Endometrial microvascular endothelial cells (primary cell): Measurements from ENCODE around the gene TMPRSS9. TPM values are rescaled to one million over a fixed set of nuclear protein-coding genes. Genes with fewer than 3 reads are reported as not detected.
"Not testable (repeated sequence)": the region's sequence is repeated elsewhere in the genome, so short reads cannot be mapped to it uniquely, and the experiment has no call there.

Source experiments
- in situ Hi-C: cut with HindIII; loops from 2 replicates; pipeline ENCODE4 v1.10.0; 2017; ENCODE audit warnings: low sequenced_read_pairs, low pct_unique_long_range_greater_than_20kb; ENCODE audit errors: inconsistent ontology term
- total RNA-seq: library from RNA; depleted of rRNA; stranded (reverse); fragments of >200 nt; gene quantifications from one replicate; pipeline ENCODE4 v1.2.3, GENCODE V29; 2015; ENCODE audit errors: inconsistent ontology term

TMPRSS9 gene
- total RNA-seq, 1 donor from 2014 or later = not detected

DNA sequence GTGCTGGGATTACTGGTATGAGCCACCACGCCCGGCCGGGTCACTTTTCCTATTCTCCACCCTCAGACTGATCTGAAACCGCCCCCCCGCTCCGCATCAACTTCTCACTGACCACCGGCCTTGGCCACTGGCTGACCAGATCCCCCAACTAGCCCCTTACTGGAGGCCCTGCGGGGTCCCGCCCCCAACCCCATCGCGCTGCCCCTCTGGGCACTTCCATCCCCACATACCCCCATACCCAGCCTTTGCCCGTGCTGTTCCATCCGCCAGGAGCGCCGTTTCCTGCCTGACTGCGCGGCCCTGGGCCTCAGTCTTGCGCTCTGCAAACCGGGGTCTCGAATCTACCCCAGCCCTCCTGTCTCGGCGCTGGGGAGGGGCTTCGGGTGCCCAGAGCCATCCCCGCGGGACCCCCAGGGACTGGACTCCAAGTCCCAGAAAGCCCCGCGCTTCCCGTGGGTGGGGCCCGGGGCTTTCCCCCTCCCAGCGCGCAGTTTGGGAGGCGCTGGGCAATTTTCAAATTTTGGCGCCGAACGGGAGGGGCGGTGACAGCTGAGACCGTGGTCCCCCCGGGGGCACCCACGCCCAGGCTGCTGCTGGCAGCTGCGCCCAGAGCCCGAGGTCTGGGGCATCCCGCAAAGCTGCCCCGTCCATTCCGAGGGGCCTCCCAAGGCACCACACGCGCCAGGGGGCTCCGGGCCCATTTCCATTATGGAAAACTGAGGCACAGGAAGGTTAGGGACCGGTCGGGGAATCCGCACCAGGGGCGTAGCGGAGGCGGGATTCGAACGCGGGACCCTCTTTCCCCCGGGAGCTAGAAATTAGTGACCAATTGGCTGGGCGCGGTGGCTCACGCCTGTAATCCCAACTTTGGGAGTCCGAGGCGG, 101.9 kb downstream of the TMPRSS9 start:
- in situ Hi-C loops = no loop called here

DNA sequence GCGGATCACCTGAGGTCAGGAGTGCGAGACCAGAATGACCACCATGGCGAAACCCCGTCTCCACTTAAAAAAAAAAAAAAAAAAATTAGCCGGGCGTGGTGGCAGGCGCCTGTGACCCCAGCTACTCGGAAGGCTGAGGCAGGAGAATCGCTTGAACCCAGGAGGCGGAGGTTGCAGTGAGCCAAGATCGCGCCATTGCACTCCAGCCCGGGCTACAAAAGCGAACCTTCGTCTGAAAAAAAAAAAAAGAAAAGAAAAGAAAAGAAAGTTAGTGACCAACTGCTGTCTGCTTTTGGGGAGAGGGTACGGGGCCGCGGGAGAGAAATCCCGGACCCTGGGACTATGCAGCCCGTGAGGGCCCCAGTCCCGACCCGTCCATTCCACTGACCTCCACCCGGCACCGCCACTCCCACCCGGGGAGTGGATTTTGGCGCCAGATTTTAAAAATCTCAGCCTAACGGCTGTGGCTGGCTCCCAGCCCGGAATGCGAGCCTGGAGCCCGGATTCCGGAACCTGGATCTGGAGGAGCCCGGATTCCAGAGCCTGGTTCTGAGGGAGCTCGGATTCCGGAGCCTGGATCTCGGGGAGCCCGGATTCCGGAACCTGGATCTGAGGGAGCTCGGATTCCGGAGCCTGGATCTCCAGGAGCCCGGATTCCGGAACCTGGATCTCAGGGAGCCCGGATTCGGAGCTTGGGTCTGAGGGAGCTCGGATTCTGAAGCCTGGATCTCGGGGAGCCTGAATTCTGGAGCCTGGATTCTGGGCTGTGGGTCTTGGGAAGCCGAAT, 102.8 kb downstream of the TMPRSS9 start:
- in situ Hi-C loops = no loop called here

DNA sequence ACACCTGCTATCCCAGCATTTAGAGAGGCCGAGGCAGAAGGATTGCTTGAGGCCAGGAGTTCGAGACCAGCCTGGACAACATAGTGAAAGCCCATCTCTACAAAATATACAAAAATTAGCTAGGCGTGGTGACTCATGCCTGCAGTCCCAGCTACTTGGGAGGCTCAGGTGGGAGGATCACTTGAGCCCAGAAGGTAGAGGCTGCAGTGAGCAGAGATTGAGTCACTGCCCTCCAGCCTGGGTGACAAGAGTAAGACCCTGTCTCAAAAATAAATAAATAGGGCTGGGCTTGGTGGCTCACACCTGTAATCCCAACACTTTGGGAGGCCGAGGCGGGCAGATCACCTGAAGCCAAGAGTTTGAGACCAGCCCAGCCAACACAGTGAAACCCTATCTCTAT, 103.6 kb downstream of the TMPRSS9 start:
- in situ Hi-C loops = not testable (repeated sequence)

DNA sequence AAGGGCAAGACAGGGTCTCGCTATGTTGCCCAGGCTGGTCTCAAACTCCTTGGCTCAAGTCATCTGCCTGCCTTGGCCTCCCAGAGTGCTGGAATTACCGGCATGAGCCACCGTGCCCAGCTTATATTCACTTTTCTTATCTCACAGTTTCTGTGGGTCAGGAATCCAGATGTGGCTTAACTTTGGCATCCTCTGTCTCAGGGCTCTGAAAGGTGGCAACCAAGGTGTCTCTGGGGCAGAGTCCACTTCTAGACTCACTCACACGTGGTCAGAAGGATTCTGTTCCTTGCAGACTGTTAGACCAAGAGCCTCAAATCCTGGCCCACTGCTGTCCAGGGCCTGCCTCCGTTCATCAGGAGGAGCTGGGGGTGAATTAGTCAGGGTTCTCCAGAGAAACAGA, 104.3 kb downstream of the TMPRSS9 start:
- in situ Hi-C loops = no loop called here

DNA sequence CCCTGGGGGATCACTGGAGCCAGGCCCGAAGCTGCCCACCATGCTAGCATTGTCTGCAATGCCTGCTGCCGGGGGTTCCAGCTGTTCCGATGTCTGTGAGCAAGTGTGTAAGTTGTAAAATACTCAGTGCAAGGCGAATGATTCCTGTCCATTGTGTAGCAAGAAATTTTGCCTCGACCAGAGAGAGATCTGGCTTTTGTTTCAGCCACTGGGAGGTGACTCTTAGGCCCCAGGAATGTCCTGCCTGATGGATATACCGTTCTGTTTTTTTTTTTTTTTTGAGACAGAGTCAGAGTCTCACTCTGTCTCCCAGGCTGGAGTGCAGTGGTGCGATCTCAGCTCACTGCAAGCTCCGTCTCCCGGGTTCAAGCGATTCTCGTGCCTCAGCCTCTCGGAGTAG, 108.5 kb downstream of the TMPRSS9 start:
- in situ Hi-C loops = no loop called here

DNA sequence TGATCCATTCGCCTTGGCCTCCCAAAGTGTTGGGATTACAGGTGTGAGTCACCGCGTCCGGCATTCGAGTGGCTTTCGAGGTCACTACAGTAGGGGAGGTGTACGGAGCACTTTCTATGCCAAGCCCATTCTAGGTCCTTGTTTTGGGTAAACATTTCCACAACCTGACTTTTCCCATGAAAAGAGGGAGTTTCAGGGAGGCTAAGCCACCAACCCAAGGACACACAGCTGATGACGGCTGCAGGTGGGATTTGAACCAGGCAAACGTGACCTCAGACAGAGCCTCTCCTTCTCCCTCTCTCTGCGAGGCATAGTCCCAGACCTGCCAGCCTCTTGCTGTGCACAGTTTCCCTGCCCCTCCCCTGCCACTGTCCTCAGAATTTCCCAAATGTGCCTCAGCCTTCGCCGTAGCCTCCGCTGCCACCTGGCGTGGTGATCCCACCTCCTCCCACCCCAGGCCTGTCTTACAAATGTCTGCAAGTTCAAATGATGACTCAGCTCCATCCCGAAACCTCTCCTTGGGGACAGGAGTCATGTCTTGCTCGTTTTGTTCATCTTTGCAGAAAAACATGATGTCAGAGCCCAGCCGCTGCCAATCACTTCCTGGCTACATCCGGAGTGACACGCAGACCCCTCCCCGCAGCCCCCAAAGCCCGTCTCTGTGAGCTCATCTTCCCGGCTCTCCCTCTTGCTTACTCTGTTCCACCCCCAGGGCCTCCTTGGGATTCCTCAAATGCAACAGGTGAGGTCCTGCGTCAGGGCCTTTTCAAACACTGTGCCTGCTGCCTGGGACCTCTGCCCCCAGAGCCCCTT, 109.2 kb downstream of the TMPRSS9 start:
- in situ Hi-C loops = no loop called here

DNA sequence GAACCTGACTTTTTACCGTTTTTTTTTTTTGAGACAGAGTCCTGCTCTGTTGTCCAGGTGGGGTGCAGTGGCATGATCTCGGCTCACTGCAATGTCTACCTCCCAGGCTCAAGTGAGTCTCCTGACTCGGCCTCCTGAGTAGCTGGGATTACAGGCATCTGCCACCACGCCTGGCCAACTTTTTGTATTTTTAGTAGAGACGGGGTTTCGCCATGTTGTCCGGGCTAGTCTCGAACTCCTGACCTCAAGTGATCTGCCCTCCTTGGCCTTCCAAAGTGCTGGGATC, 109.8 kb downstream of the TMPRSS9 start:
- in situ Hi-C loops = not testable (repeated sequence)

DNA sequence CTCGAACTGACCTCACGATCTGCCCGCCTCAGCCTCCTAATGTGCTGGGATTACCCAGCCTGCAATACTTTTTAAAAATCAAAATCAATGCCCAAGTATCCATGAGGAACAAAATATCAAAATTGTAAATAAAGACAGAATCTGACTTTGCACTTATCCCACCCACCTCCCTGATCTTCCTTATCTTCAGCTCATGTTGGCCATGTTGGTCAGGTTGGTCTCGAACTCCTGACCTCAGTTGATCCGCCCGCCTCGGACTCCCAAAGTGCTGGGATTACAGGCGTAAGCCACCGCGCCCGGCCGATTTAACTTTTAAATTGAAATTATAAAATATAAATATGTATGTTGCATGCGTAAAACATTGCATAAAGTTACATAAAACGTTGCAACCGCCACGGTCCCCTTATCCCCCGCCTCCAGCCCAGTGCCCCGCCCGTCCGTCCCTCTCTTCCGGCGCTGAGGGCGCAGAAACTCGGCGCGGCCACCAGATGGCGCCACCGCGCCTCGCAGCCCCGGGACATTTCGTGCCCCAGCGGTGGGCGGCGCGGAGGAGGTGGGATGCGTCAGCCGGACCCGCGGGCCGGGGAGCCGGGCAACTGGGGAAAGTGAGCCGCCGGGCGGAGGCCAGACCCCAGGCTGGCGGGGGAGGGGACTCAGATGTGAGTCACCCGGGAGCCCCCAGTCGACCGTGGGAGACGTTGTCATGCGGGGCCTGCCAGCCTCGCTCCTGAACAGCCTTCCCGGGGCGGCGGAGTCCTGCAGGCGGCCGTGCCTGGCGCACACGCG, 114.4 kb downstream of the TMPRSS9 start:
- in situ Hi-C loops = no loop called here

DNA sequence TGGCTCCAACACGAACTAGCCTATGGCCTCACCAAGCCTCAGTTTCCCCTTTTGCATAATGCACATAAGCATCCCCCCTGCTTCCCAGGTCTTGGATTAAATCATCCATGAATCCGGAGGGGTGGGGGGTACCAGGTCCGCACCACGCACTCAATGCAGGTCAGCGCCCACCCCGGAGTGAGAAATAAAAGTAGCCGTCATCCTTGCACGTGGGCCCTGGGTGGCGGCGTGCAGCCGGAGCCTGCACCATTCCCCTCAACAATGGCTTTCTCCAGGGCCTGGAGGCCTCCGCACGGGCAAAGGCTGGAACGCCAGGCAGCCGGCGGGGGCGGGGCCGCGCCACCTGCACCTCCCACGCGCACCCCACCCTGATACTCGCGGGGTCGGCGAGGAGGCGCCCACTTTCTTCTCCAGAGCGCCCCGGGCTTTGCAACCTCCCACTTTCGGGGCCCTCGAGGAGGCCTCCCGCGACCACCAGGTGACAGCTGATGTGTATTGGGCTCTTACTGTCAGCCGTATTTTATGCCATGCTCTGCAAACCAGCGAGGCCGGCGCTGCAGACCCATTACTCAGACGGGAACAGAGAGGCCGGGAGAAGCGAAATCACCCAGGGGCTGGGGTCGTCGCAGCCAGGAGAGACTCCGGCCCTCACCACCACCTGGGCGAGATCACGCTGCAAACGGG, 115.1 kb downstream of the TMPRSS9 start:
- in situ Hi-C loops = no loop called here

Other genes starting within 250 kb of the TMPRSS9 start
- gene AP3D1, start 208.7 kb upstream of the TMPRSS9 start, total RNA-seq = 103 TPM
- gene DOT1L, start 196.3 kb upstream of the TMPRSS9 start, total RNA-seq = 12.5 TPM
- 118 TPM for gene PLEKHJ1, start 123.9 kb upstream of the TMPRSS9 start, total RNA-seq
- gene SF3A2, start 123.4 kb upstream of the TMPRSS9 start, total RNA-seq = 51.0 TPM
- gene AMH, start 110.9 kb upstream of the TMPRSS9 start, total RNA-seq = 0.19 TPM
- gene JSRP1, start 103.8 kb upstream of the TMPRSS9 start, total RNA-seq = not detected
- not detected for gene PEAK3, start 78.1 kb upstream of the TMPRSS9 start, total RNA-seq
- gene LINGO3, start 52.1 kb upstream of the TMPRSS9 start, total RNA-seq = not detected
- 132 TPM for gene LSM7, start 31.7 kb upstream of the TMPRSS9 start, total RNA-seq
- gene SPPL2B, start 31.6 kb upstream of the TMPRSS9 start, total RNA-seq = 53.6 TPM
- gene TIMM13, start 67.3 kb downstream of the TMPRSS9 start, total RNA-seq = 65.0 TPM
- 185 TPM for gene LMNB2, start 96.7 kb downstream of the TMPRSS9 start, total RNA-seq
- 45.3 TPM for gene GADD45B, start 115.9 kb downstream of the TMPRSS9 start, total RNA-seq